CD14-positive monocyte (primary cell): Measurements from ENCODE around the gene S100Z. TPM values are rescaled to one million over a fixed set of nuclear protein-coding genes. Genes with fewer than 3 reads are reported as not detected.

Source experiments
- DNase-seq, 3 donors: peaks; one replicate each; pipeline ENCODE4 v3.0.0-alpha.2; 2011 to 2022
- H2AFZ ChIP-seq: 2 replicates; pipeline ENCODE4 v1.6.0; 2012; ENCODE audit warnings: mild to moderate bottlenecking, low read depth, low read length, inconsistent platforms; ENCODE audit not compliant: insufficient read depth, poor library complexity, severe bottlenecking
- H3K27ac ChIP-seq, 2 donors: 1 replicate in 1 of 2; 2 replicates in 1 of 2; pipeline ENCODE4 v1.5.1; 2012 to 2013; ENCODE audit warnings: low read length in 2 of 2, control low read depth in 1 of 2, inconsistent platforms in 1 of 2, low read depth in 1 of 2, mild to moderate bottlenecking in 1 of 2
- H3K27me3 ChIP-seq, 2 donors: one replicate each; pipeline versions ENCODE4 v1.6.0 to v1.6.1; 2011 to 2013; ENCODE audit warnings: low read length in 2 of 2; ENCODE audit not compliant: control insufficient read depth in 2 of 2, insufficient read depth in 2 of 2
- H3K36me3 ChIP-seq, 2 donors: replicated peaks in 1 of 2; 1 replicate in 1 of 2; 2 replicates in 1 of 2; pipeline versions ENCODE4 v1.5.1 to v1.6.1; 2012 to 2013; ENCODE audit warnings: low read length in 2 of 2, control low read depth in 1 of 2, inconsistent platforms in 1 of 2, mild to moderate bottlenecking in 1 of 2; ENCODE audit not compliant: insufficient read depth in 2 of 2, control insufficient read depth in 1 of 2
- H3K4me1 ChIP-seq, 2 donors: 1 replicate in 1 of 2; 2 replicates in 1 of 2; pipeline versions ENCODE4 v1.5.1 to v1.6.1; 2012 to 2013; ENCODE audit warnings: low read length in 2 of 2, control low read depth in 1 of 2, inconsistent platforms in 1 of 2, mild to moderate bottlenecking in 1 of 2, moderate library complexity in 1 of 2; ENCODE audit not compliant: insufficient read depth in 2 of 2, control insufficient read depth in 1 of 2
- H3K4me2 ChIP-seq: replicated peaks from 2 replicates; pipeline ENCODE3; 2012; ENCODE audit warnings: low read length, moderate library complexity, mild to moderate bottlenecking; ENCODE audit not compliant: poor library complexity, severe bottlenecking; ENCODE audit errors: extremely low read depth
- H3K4me3 ChIP-seq, 3 experiments: fragments of 200-600 bp in 1 of 3; sonication (generic) in 1 of 3; replicated peaks in 1 of 3; 1 replicate in 2 of 3; 2 replicates in 1 of 3; pipeline ENCODE4 v1.5.1; 2011 to 2013; ENCODE audit warnings: low read length in 3 of 3, mild to moderate bottlenecking in 3 of 3, control low read depth in 2 of 3, low read depth in 2 of 3, inconsistent platforms in 1 of 3, moderate library complexity in 1 of 3
- H3K79me2 ChIP-seq: 2 replicates; pipeline ENCODE4 v1.6.0; 2012; ENCODE audit warnings: mild to moderate bottlenecking, control low read depth, inconsistent platforms, low read length, moderate library complexity; ENCODE audit not compliant: insufficient read depth
- H3K9ac ChIP-seq: 2 replicates; pipeline ENCODE4 v1.6.0; 2017; ENCODE audit warnings: low read length, mild to moderate bottlenecking; ENCODE audit not compliant: insufficient read depth, poor library complexity, severe bottlenecking
- H3K9me3 ChIP-seq, 2 donors: replicated peaks in 1 of 2; 1 replicate in 1 of 2; 2 replicates in 1 of 2; pipeline versions ENCODE4 v1.5.1 to v1.6.1; 2012 to 2013; ENCODE audit warnings: low read length in 2 of 2, control low read depth in 1 of 2; ENCODE audit not compliant: control insufficient read depth in 1 of 2, insufficient read depth in 1 of 2
- H4K20me1 ChIP-seq: 2 replicates; pipeline ENCODE4 v1.6.0; 2012; ENCODE audit warnings: mild to moderate bottlenecking, low read length, control low read depth, moderate library complexity; ENCODE audit not compliant: insufficient read depth
- H3K27ac Mint-ChIP-seq, 7 donors: one replicate each; pipeline ENCODE4 v1.8.0; 2020; ENCODE audit warnings: mild to moderate bottlenecking in 7 of 7, mixed read lengths in 7 of 7, moderate library complexity in 6 of 7, inconsistent platforms in 2 of 7
- H3K27me3 Mint-ChIP-seq, 3 donors: one replicate each; pipeline ENCODE4 v1.8.0; 2021 to 2022; ENCODE audit warnings: low read depth in 3 of 3, mild to moderate bottlenecking in 3 of 3, mixed read lengths in 3 of 3, moderate library complexity in 3 of 3, inconsistent platforms in 1 of 3
- H3K36me3 Mint-ChIP-seq, 2 donors: one replicate each; pipeline ENCODE4 v1.8.0; 2020; ENCODE audit warnings: mixed read lengths in 2 of 2, inconsistent platforms in 1 of 2, mild to moderate bottlenecking in 1 of 2
- H3K4me1 Mint-ChIP-seq: one replicate; pipeline ENCODE4 v1.8.0; 2020; ENCODE audit warnings: mild to moderate bottlenecking, mixed read lengths
- H3K4me3 Mint-ChIP-seq, 2 donors: one replicate each; pipeline ENCODE4 v1.8.0; 2020; ENCODE audit warnings: mild to moderate bottlenecking in 2 of 2, mixed read lengths in 2 of 2, moderate library complexity in 1 of 2
- H3K9me3 Mint-ChIP-seq, 7 donors: one replicate each; pipeline ENCODE4 v1.8.0; 2020 to 2022; ENCODE audit warnings: mixed read lengths in 7 of 7, mild to moderate bottlenecking in 6 of 7, moderate library complexity in 6 of 7, inconsistent platforms in 2 of 7
- WGBS: methylation state at CpG from one replicate; pipeline ENCODE4 v1.1.5; 2013; ENCODE audit warnings: missing lambda C conversion rate; ENCODE audit not compliant: insufficient coverage; 5-methylcytosine and 5-hydroxymethylcytosine counted together
- intact Hi-C, 2 donors: fragments of 100-400 bp; cut with micrococcal nuclease; formaldehyde crosslinking; loops; one replicate each; pipeline versions ENCODE4 v1.15.0 to v1.15.1; 2023
- polyA plus RNA-seq, 3 donors: library from polyadenylated mRNA; depleted of rRNA in 1 of 3; unstranded in 2 of 3; stranded (reverse) in 1 of 3; fragments of 300-500 nt in 2 of 3; fragments of >200 nt in 1 of 3; fragmentation: Illumina TruSeq in 2 of 3; gene quantifications; 1 replicate in 2 of 3; 2 replicates in 1 of 3; pipeline ENCODE4 v1.2.3, GENCODE V29; 2012 to 2021
- TF ChIP-seq, protein P1 (sequence below): fragments of 200-600 bp; IDR thresholded peaks from one replicate; pipeline ENCODE4 v1.8.0; 2022; ENCODE audit warnings: antibody characterized with exemption, mild to moderate bottlenecking

S100Z gene
- polyA plus RNA-seq, 3 donors, result 13.4 to 39.3 (median 21.2) TPM

DNA sequence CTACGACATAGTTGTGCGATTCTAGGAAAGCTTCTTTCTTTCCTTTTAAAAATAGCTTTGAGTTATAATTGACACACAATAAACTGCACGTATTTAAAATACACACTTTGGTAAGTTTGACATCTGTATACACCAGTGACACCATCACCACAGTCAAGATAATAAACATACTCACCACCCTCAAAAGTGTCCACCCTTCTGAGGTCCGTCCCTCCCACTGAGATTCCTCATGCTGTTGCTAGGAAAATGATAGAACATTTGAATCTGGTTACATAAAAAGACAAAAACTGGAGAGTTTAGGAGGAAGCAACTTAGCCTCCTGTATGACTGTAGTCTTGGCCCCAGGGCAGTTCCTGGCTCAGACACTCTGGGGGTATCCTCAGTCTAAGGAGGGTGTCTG, 17.2 kb downstream of the S100Z start:
- TF ChIP-seq, protein P1, sequence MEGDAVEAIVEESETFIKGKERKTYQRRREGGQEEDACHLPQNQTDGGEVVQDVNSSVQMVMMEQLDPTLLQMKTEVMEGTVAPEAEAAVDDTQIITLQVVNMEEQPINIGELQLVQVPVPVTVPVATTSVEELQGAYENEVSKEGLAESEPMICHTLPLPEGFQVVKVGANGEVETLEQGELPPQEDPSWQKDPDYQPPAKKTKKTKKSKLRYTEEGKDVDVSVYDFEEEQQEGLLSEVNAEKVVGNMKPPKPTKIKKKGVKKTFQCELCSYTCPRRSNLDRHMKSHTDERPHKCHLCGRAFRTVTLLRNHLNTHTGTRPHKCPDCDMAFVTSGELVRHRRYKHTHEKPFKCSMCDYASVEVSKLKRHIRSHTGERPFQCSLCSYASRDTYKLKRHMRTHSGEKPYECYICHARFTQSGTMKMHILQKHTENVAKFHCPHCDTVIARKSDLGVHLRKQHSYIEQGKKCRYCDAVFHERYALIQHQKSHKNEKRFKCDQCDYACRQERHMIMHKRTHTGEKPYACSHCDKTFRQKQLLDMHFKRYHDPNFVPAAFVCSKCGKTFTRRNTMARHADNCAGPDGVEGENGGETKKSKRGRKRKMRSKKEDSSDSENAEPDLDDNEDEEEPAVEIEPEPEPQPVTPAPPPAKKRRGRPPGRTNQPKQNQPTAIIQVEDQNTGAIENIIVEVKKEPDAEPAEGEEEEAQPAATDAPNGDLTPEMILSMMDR, result no peak
- Mint-ChIP-seq H3K27ac (peak overlapping the region in 4 of 7 donors; percentile 30 to 54 (median 37)), H3K36me3 (peaks cover 45 to 54% of the 10 kb centered on the region in 2 donors), H3K27me3 (peaks cover 0 to 2% (median 0%) of the 10 kb centered on the region in 3 donors), H3K4me1 (peaks cover 5% of the 10 kb centered on the region), H3K9me3 (no peaks in the 10 kb centered on the region), H3K4me3 (no peak overlapping the region)
- H3K4me1 ChIP-seq, result peaks cover 0 to 2% of the 10 kb centered on the region in 2 donors
- peaks cover 4% of the 10 kb centered on the region for H4K20me1 ChIP-seq
- no peak overlapping the region for H3K9ac ChIP-seq
- no peak overlapping the region for H3K4me2 ChIP-seq
- no peak overlapping the region for H3K4me3 ChIP-seq
- H3K79me2 ChIP-seq, result peaks cover 24% of the 10 kb centered on the region
- intact Hi-C loops, result loop anchor here (5.0 to 10.0 kb wide), 4 partner anchors 148 to 628 kb away; partner anchors contain the start of gene WDR41 (in 1 of the 2)
- peaks cover 33 to 62% of the 10 kb centered on the region in 2 donors for H3K36me3 ChIP-seq
- H2AFZ ChIP-seq, result no peak overlapping the region
- no peaks in the 10 kb centered on the region for H3K27me3 ChIP-seq
- no CpG with 5 or more reads among the region's 4 CpGs for WGBS
- no peaks in the 10 kb centered on the region for H3K9me3 ChIP-seq
- no peak for DNase-seq
- H3K27ac ChIP-seq, result no peak overlapping the region

DNA sequence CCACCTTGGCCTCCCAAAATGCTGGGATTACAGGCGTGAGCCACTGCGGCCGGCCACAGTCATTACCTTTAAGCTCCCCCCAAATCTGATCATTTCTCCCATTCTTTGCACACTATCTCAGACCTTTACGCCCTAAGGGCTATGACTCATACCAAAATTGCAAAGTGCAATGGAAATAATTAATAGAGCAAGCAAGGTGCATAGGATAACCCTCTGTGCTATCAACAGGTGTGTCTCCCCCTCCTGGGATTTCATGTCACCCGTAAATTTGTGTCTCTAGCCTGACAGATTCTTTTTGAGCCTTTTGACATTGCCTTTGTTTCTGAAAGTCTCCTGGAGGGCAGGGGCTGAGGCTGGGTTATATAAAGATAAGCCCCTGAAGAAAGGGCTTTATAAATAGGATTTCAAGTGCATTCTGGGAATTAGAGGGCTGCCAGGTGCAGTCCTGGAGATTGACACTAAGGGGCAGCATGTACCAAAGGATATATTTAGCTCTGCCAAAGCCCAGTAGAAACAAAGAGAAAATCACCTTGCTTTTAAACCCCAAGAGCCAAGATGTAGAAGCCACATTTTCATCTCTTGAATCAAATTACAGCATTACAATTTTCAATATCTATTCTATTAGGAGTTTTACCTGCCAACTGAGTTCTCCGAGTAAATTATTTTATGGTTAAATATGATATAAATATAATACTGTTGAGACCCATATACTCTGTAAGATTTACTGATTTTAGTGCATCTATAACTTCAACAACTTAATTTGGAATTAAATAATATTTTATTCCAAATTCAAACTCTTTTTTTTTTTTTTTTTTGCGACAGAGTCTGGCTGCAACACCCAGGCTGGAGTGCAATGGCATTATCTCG, 18.2 kb downstream of the S100Z start:
- Histone ChIP-seq H3K27ac (no peak overlapping the region), H3K4me3 (no peak overlapping the region), H2AFZ (no peak overlapping the region), H3K27me3 (no peaks in the 10 kb centered on the region), H3K36me3 (peaks cover 32 to 54% of the 10 kb centered on the region in 2 donors), H3K4me1 (peaks cover 0 to 2% of the 10 kb centered on the region in 2 donors), H3K9me3 (no peaks in the 10 kb centered on the region), H4K20me1 (peaks cover 8% of the 10 kb centered on the region), H3K4me2 (no peak overlapping the region), H3K9ac (no peak overlapping the region), H3K79me2 (peaks cover 14% of the 10 kb centered on the region)
- TF ChIP-seq, protein P1, result peak; percentile 71
- WGBS, result no CpG with 5 or more reads among the region's 8 CpGs
- H3K27me3 Mint-ChIP-seq, result peaks cover 0 to 2% (median 0%) of the 10 kb centered on the region in 3 donors
- H3K9me3 Mint-ChIP-seq, result no peaks in the 10 kb centered on the region
- no peak overlapping the region for H3K4me3 Mint-ChIP-seq
- intact Hi-C loops, result loop anchor here (5.0 to 10.0 kb wide), 4 partner anchors 147 to 627 kb away; partner anchors contain the start of gene WDR41 (in 1 of the 2)
- peak overlapping the region in 4 of 7 donors; percentile 16 to 41 (median 22) for H3K27ac Mint-ChIP-seq
- H3K36me3 Mint-ChIP-seq, result peaks cover 40 to 53% of the 10 kb centered on the region in 2 donors
- DNase-seq, result peak; percentile 40 to 65 (median 50)
- H3K4me1 Mint-ChIP-seq, result peaks cover under 1% of the 10 kb centered on the region
